Stimulated activated CD8-positive, alpha-beta memory T cell treated with anti-CD3 and anti-CD28 coated beads, Interleukin-4, amount 100 ng/mL, for 48 hours (primary cell): ENCODE measurements around the gene EIF4G3.
"Not testable (repeated sequence)": the region's sequence is repeated elsewhere in the genome, so short reads cannot be mapped to it uniquely, and the experiment has no call there.

ENCODE experiments used
- DNase-seq: peaks from one replicate; pipeline ENCODE4 v3.0.0-alpha.2; 2020

EIF4G3 gene

GRCh38 chr1:20928146-20928545, 248.6 kb downstream of the EIF4G3 start:
- no peak for DNase-seq

GRCh38 chr1:20921285-20921684, 255.4 kb downstream of the EIF4G3 start:
- no peak for DNase-seq

GRCh38 chr1:20913242-20913641, 263.5 kb downstream of the EIF4G3 start:
- no peak for DNase-seq

- DNase-seq, result not testable (repeated sequence)
These were observed 269.2 kb downstream of the EIF4G3 start for GRCh38 chr1:20907526-20907925.

GRCh38 chr1:20903437-20903836, 273.3 kb downstream of the EIF4G3 start:
- no peak for DNase-seq

GRCh38 chr1:20900056-20900455, 276.6 kb downstream of the EIF4G3 start:
- DNase-seq, result no peak

- no peak for DNase-seq
These were observed 277.3 kb downstream of the EIF4G3 start for GRCh38 chr1:20899154-20899972.

GRCh38 chr1:20896826-20897225, 279.9 kb downstream of the EIF4G3 start:
- DNase-seq, result no peak

- no peak for DNase-seq
These were observed 282.8 kb downstream of the EIF4G3 start for GRCh38 chr1:20893931-20894330.

- no peak for DNase-seq
These were observed 285.6 kb downstream of the EIF4G3 start for GRCh38 chr1:20891091-20891490.

- DNase-seq, result no peak
These were observed 289.5 kb downstream of the EIF4G3 start for GRCh38 chr1:20887246-20887645.

GRCh38 chr1:20885121-20885520, 291.6 kb downstream of the EIF4G3 start:
- DNase-seq, result no peak

- no peak for DNase-seq
These were observed 292.2 kb downstream of the EIF4G3 start for GRCh38 chr1:20884513-20884912.

- no peak for DNase-seq
These were observed 292.9 kb downstream of the EIF4G3 start for GRCh38 chr1:20883766-20884165.

GRCh38 chr1:20882837-20883236, 293.9 kb downstream of the EIF4G3 start:
- DNase-seq, result no peak

- DNase-seq, result no peak
These were observed 297.9 kb downstream of the EIF4G3 start for GRCh38 chr1:20878799-20879198.

GRCh38 chr1:20875198-20875973, 301.3 kb downstream of the EIF4G3 start:
- no peak for DNase-seq

- DNase-seq, result no peak
These were observed 303.4 kb downstream of the EIF4G3 start for GRCh38 chr1:20873311-20873710.

- DNase-seq, result no peak
These were observed 305.3 kb downstream of the EIF4G3 start for GRCh38 chr1:20871419-20871818.

GRCh38 chr1:20870718-20871117, 306.0 kb downstream of the EIF4G3 start:
- no peak for DNase-seq

- DNase-seq, result no peak
These were observed 308.4 kb downstream of the EIF4G3 start for GRCh38 chr1:20868263-20868662.

GRCh38 chr1:20867847-20868246, 308.9 kb downstream of the EIF4G3 start:
- DNase-seq, result no peak

- no peak for DNase-seq
These were observed 309.6 kb downstream of the EIF4G3 start for GRCh38 chr1:20867062-20867461.

- DNase-seq, result no peak
These were observed 311.7 kb downstream of the EIF4G3 start for GRCh38 chr1:20865001-20865400.
